SK-MEL-5 (cell line): ENCODE measurements around the gene TSC22D3. TPM values are rescaled to one million over a fixed set of nuclear protein-coding genes. Genes with fewer than 3 reads are reported as not detected.
A peak's percentile ranks its signal among the peaks of the same experiment; 100 is the strongest.

ENCODE experiments used
- DNase-seq: peaks from one replicate; pipeline ENCODE4 v3.0.0-alpha.2; 2016; ENCODE audit warnings: low read depth, low spot score
- in situ Hi-C: cut with HindIII; loops from 2 replicates; pipeline ENCODE4 v1.10.0; 2016; ENCODE audit warnings: low sequenced_read_pairs, high pct_unique_total_duplicates, low pct_unique_long_range_greater_than_20kb
- total RNA-seq: library from RNA; depleted of rRNA; stranded (reverse); fragments of >200 nt; shearing (Covaris generic); gene quantifications from 2 replicates; pipeline ENCODE4 v1.2.3, GENCODE V29; 2014

The TSC22D3 gene
- total RNA-seq, 1 experiment from 2014 or later: 24.9 TPM

- in situ Hi-C loops: no loop called here
- no peak for DNase-seq
Observed at GRCh38 chrX:107721966-107722707, 53.5 kb downstream of the TSC22D3 start.

GRCh38 chrX:107721318-107721717 lies 54.3 kb downstream of the TSC22D3 start:
- no peak for DNase-seq
- in situ Hi-C loops: no loop called here

GRCh38 chrX:107718156-107718621 lies 57.4 kb downstream of the TSC22D3 start:
- in situ Hi-C loops: no loop called here
- DNase-seq: peak; percentile 76

GRCh38 chrX:107716816-107717700 lies 58.5 kb downstream of the TSC22D3 start:
- peak; percentile 69 for DNase-seq
- in situ Hi-C loops: no loop called here

GRCh38 chrX:107716118-107716684 lies 59.4 kb downstream of the TSC22D3 start:
- in situ Hi-C loops: no loop called here

GRCh38 chrX:107715331-107716117 lies 60.1 kb downstream of the TSC22D3 start:
- DNase-seq: no peak
- in situ Hi-C loops: no loop called here

More at GRCh38 chrX:107716118-107716684, 59.4 kb downstream of the TSC22D3 start:
- DNase-seq: no peak

GRCh38 chrX:107714206-107714891 lies 61.2 kb downstream of the TSC22D3 start:
- no peak for DNase-seq
- in situ Hi-C loops: no loop called here

- in situ Hi-C loops: no loop called here
- DNase-seq: no peak
Observed at GRCh38 chrX:107713543-107714205, 61.9 kb downstream of the TSC22D3 start.

GRCh38 chrX:107713203-107713542 lies 62.4 kb downstream of the TSC22D3 start:
- in situ Hi-C loops: no loop called here
- no peak for DNase-seq

- in situ Hi-C loops: no loop called here
- no peak for DNase-seq
Observed at GRCh38 chrX:107712231-107713202, 63.1 kb downstream of the TSC22D3 start.

GRCh38 chrX:107711521-107712181 lies 63.9 kb downstream of the TSC22D3 start:
- in situ Hi-C loops: no loop called here
- no peak for DNase-seq

GRCh38 chrX:107710617-107711391 lies 64.8 kb downstream of the TSC22D3 start:
- in situ Hi-C loops: no loop called here

GRCh38 chrX:107709266-107709806 lies 66.3 kb downstream of the TSC22D3 start:
- no peak for DNase-seq
- in situ Hi-C loops: no loop called here

More at GRCh38 chrX:107710617-107711391, 64.8 kb downstream of the TSC22D3 start:
- DNase-seq: no peak

GRCh38 chrX:107708762-107709161 lies 66.8 kb downstream of the TSC22D3 start:
- no peak for DNase-seq
- in situ Hi-C loops: no loop called here
